B cell (primary cell): Measurements from ENCODE around the gene INKA2.

Experiments
- CTCF ChIP-seq: fragments of 200-600 bp; IDR thresholded peaks from one replicate; pipeline ENCODE4 v1.8.0; 2022; ENCODE audit warnings: antibody characterized with exemption, mild to moderate bottlenecking
- EZH2 ChIP-seq: IDR thresholded peaks from 2 replicates; pipeline ENCODE4 v1.6.1; 2012; ENCODE audit warnings: borderline replicate concordance, low read depth, mild to moderate bottlenecking, moderate library complexity, low read length; ENCODE audit not compliant: insufficient read depth, poor library complexity, severe bottlenecking

- TF ChIP-seq CTCF: no peak
- no peak for TF ChIP-seq EZH2
These were observed 35.0 kb downstream of the INKA2 start for GRCh38 chr1:111704240-111704639.
